ENCODE results near the gene KCNMA1. TPM values are rescaled to one million over a fixed set of nuclear protein-coding genes. Genes with fewer than 3 reads are reported as not detected.

KCNMA1 gene
- total RNA-seq, 1 experiment from 2014 or later = 20.7 TPM

- no peaks in the 10 kb centered on the region for H3K36me3 ChIP-seq (ENCODE audit: control insufficient read depth, insufficient read depth, low read length)
- no TSS peak for BruUV-seq (replicated peaks)
- H3K4me3 ChIP-seq (ENCODE audit: low read depth, low read length) = no peak overlapping the region
- TF ChIP-seq CTCF (IDR thresholded peaks at IDR 0.05; ENCODE audit: insufficient read depth in 1 of 2, low read depth in 1 of 2, low read length in 1 of 2, severe bottlenecking in 1 of 2, unreplicated experiment in 1 of 2) = peak; percentile 94
- H3K27me3 Mint-ChIP-seq (ENCODE audit: insufficient read depth, unreplicated experiment) = peaks cover 4% of the 10 kb centered on the region
- no peaks in the 10 kb centered on the region for H3K4me1 ChIP-seq
- POLR2A ChIA-PET = no interaction called here
- CTCF ChIA-PET = interaction anchor here (0.7 kb wide), 1 partner anchor 106 kb away, joined by 3 read pairs; no protein-coding TSS in a partner anchor
- intact Hi-C loops (cut with micrococcal nuclease; ENCODE audit: unreplicated experiment) = loop anchor here (2.0 to 10.0 kb wide), 4 partner anchors 128 to 672 kb away; no protein-coding TSS in a partner anchor
- no peaks in the 10 kb centered on the region for H3K9me3 ChIP-seq
- no peaks in the 10 kb centered on the region for H3K9me3 Mint-ChIP-seq (ENCODE audit: unreplicated experiment)
- no peaks in the 10 kb centered on the region for H3K4me1 Mint-ChIP-seq (ENCODE audit: low read depth, unreplicated experiment)
- no peaks in the 10 kb centered on the region for H3K36me3 Mint-ChIP-seq (ENCODE audit: insufficient read depth, unreplicated experiment)
- H3K27me3 ChIP-seq (replicated peaks; ENCODE audit: control insufficient read depth, insufficient read depth, low read length) = no peaks in the 10 kb centered on the region; the same call in 1 of the 2 replicates
- DNase-seq = peak; percentile 77 to 83
- no peak overlapping the region for H3K27ac Mint-ChIP-seq (ENCODE audit: unreplicated experiment)
- no peak overlapping the region for H3K4me3 Mint-ChIP-seq (ENCODE audit: unreplicated experiment)
Measured at GRCh38 chr10:76984559-76985443, 652.8 kb downstream of the KCNMA1 start.

- intact Hi-C loops (cut with micrococcal nuclease; ENCODE audit: unreplicated experiment) = loop anchor here (2.0 to 10.0 kb wide), 2 partner anchors 139 to 437 kb away; no protein-coding TSS in a partner anchor
- no peak for DNase-seq
- Mint-ChIP-seq H3K36me3 (ENCODE audit: insufficient read depth, unreplicated experiment) (no peaks in the 10 kb centered on the region), H3K27me3 (ENCODE audit: insufficient read depth, unreplicated experiment) (peaks cover 6% of the 10 kb centered on the region), H3K4me3 (ENCODE audit: unreplicated experiment) (no peak overlapping the region), H3K9me3 (ENCODE audit: unreplicated experiment) (no peaks in the 10 kb centered on the region), H3K4me1 (ENCODE audit: low read depth, unreplicated experiment) (no peaks in the 10 kb centered on the region), H3K27ac (ENCODE audit: unreplicated experiment) (no peak overlapping the region)
- ChIA-PET POLR2A (no interaction called here), CTCF (interaction anchor here (0.7 kb wide), 1 partner anchor 352 kb away, joined by 3 read pairs; no protein-coding TSS in a partner anchor)
- no peak for TF ChIP-seq CTCF (IDR thresholded peaks at IDR 0.05; ENCODE audit: insufficient read depth in 1 of 2, low read depth in 1 of 2, low read length in 1 of 2, severe bottlenecking in 1 of 2, unreplicated experiment in 1 of 2)
- Histone ChIP-seq H3K27me3 (replicated peaks; ENCODE audit: control insufficient read depth, insufficient read depth, low read length) (no peaks in the 10 kb centered on the region; the same call in 1 of the 2 replicates), H3K36me3 (ENCODE audit: control insufficient read depth, insufficient read depth, low read length) (no peaks in the 10 kb centered on the region), H3K4me1 (no peaks in the 10 kb centered on the region), H3K9me3 (no peaks in the 10 kb centered on the region), H3K4me3 (ENCODE audit: low read depth, low read length) (no peak overlapping the region)
- no TSS peak for BruUV-seq (replicated peaks)
Measured at GRCh38 chr10:76983624-76984023, 654.0 kb downstream of the KCNMA1 start.

GRCh38 chr10:76982671-76983070 lies 654.9 kb downstream of the KCNMA1 start:
- Mint-ChIP-seq H3K9me3 (ENCODE audit: unreplicated experiment) (no peaks in the 10 kb centered on the region), H3K4me1 (ENCODE audit: low read depth, unreplicated experiment) (no peaks in the 10 kb centered on the region), H3K27ac (ENCODE audit: unreplicated experiment) (no peak overlapping the region), H3K4me3 (ENCODE audit: unreplicated experiment) (no peak overlapping the region), H3K36me3 (ENCODE audit: insufficient read depth, unreplicated experiment) (no peaks in the 10 kb centered on the region), H3K27me3 (ENCODE audit: insufficient read depth, unreplicated experiment) (peaks cover 4% of the 10 kb centered on the region)
- Histone ChIP-seq H3K4me1 (no peaks in the 10 kb centered on the region), H3K27me3 (replicated peaks; ENCODE audit: control insufficient read depth, insufficient read depth, low read length) (no peaks in the 10 kb centered on the region), H3K9me3 (no peaks in the 10 kb centered on the region), H3K36me3 (ENCODE audit: control insufficient read depth, insufficient read depth, low read length) (no peaks in the 10 kb centered on the region), H3K4me3 (ENCODE audit: low read depth, low read length) (no peak overlapping the region)
- BruUV-seq (replicated peaks) = no TSS peak
- ChIA-PET POLR2A (no interaction called here), CTCF (no interaction called here)
- intact Hi-C loops (cut with micrococcal nuclease; ENCODE audit: unreplicated experiment) = loop anchor here (10.0 kb wide), 1 partner anchor 138 kb away; no protein-coding TSS in a partner anchor
- no peak for TF ChIP-seq CTCF (IDR thresholded peaks at IDR 0.05; ENCODE audit: insufficient read depth in 1 of 2, low read depth in 1 of 2, low read length in 1 of 2, severe bottlenecking in 1 of 2, unreplicated experiment in 1 of 2)
- DNase-seq = no peak
